Mucosa of gallbladder (tissue), 1 donor: ENCODE measurements around the gene MAGEF1. TPM values are rescaled to one million over a fixed set of nuclear protein-coding genes. Genes with fewer than 3 reads are reported as not detected.

Experiments
- DNase-seq: peaks from one replicate; pipeline ENCODE4 v3.0.0-alpha.2; 2020; ENCODE audit warnings: low spot score
- total RNA-seq: library from RNA; stranded (reverse); gene quantifications from one replicate; pipeline ENCODE4 v1.2.1, GENCODE V29; 2021
- donor health status: DM: no; HTN: no; CAD: no.

MAGEF1 gene
- total RNA-seq, 1 donor from 2014 or later, result 43.3 TPM

GRCh38 chr3:184725176-184725719, 13.4 kb upstream of the MAGEF1 start:
- no peak for DNase-seq

DNA sequence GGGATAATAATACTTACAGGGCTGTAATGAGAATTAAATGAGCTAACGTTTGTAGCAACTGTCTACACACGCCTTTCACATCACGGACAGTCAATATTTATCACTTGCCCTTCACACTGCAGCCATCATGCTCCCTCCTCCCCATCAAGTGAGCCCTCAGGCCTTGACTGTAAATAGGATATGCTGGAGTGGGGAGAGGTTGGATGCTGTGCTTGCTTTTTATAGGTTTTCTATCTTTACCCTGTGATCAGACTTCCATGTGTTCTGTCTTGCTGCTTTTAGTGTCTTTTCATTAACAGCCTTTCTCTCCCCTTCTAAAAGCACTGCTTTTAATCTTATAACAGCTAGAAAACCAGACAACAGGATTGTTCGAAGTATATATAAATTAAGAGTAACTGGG, 12.8 kb upstream of the MAGEF1 start:
- DNase-seq, result no peak

DNA sequence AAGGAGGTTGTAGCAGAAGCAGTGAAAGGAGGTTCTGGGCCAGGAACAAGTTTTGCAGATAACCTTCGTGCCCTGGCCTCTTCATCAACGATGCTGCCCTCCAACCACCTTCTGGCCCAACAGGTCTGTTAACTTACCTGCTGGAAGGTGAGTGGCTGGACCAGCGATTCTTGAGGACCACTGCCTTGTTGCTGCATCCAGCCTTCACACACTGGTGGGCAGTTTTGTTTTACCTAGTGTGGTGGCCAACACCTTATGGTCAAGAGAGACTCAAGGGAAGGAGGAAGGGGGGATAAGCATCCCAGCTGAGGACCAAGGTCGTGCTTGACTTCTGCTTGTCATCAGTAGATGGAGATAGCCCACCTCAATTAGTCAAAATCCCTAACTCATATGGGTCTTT, 7.8 kb upstream of the MAGEF1 start:
- no peak for DNase-seq

GRCh38 chr3:184718431-184718830, 6.6 kb upstream of the MAGEF1 start:
- DNase-seq, result no peak

- no peak for DNase-seq
Observed at GRCh38 chr3:184717399-184717983, 5.6 kb upstream of the MAGEF1 start.

- DNase-seq, result no peak
Observed at GRCh38 chr3:184716622-184717398, 4.9 kb upstream of the MAGEF1 start.

DNA sequence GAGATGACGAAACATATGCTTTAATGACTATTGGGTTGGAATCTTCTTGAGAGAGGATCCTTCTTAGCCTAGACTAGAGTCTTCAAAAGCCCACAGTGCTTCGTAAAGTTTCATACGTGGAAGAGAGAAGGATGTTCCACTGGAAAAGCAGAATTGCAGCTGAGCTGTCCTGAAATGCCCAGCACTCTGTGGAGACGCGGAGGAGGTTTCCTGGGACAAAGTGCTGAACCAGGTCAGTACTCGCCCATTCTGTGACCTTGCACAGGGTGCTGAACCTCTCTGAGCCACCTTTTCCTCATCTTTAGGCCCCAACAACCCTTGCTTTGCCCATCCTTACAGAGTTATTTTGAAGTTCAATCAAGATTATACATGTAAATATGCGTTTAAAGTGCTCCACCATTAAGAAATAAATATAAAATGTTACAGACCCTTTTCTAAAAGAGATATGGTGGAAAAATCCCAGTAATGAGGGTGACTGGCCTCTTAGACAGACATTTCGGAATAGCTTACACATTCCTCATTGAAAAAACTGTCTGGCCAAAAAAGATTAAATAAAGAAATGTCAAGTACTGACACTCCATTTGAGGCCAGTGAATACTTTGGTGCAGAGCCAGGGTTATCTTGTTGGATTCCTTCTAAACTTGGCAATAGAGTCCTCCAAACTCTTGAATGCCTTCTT, 4.2 kb upstream of the MAGEF1 start:
- DNase-seq, result no peak

DNA sequence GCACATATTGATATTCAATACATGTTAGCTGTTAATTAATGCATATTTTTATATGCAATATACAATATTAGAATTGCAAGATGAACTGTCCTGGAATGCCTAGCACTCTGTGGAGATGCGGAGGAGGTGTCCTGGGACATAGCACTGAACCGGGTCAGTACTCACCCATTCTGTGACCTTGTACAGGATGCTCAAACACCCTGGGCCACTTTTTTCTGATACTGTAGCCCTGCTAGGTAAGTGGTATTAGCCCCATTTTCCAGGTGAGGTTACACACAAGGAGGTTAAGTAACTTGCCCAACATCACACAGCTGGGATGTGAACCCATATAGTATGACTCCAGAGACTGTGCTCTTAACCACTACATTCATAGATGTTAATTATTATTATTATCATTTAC, 1.7 kb upstream of the MAGEF1 start:
- DNase-seq, result no peak

DNA sequence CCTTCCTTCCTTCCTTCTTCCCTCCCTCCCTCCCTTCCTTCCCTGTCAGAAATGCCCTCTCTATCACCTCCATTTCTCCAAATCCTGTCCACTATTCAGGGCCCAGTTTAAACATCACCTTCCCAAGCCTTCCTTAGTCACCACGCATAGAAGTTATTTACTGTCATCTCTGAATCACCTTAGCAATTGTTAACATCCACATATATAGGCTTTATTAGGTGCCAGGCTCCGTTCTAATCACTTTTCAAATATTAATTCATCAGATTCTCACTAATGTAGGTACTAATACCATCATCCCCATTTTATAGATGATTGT, 1.1 kb upstream of the MAGEF1 start:
- no peak for DNase-seq

DNA sequence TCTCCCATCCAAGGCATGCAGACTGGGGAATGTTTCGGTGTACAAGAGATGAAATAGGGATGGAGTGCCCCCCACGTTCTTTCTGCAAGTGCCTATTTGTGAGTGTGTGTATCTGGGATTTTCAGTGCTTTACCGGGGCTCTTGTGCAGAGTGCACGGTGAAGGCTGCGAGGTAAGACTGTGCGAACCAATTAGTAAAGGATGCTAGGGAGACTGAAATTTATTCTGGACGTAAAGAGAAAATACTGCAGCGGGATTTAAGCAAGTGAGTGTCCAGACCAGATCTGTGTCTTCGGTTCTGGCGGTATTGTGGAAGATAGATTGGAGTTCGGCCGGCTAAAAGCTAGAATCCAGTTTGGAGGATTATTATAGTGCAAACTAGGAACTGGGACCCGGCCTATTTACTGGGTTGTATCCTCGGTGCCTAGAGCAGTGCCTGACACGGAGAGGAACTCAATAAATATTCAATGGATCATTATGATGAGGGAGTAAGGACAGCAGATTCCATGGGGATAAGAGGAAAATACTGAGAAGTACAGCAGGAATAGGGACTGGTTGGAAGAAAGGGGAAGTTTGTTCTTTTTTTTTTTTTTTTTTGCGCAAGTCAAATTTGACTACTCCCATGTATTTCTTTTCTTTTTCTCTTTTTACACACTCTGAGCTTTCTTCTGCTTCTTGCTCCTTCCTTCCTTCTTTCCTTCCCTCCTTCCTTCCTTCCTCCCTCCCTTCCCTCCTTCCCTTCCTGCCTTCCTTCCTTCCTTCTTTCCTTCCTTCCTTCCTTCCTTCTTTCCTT, 580 bp upstream of the MAGEF1 start:
- no peak for DNase-seq

DNA sequence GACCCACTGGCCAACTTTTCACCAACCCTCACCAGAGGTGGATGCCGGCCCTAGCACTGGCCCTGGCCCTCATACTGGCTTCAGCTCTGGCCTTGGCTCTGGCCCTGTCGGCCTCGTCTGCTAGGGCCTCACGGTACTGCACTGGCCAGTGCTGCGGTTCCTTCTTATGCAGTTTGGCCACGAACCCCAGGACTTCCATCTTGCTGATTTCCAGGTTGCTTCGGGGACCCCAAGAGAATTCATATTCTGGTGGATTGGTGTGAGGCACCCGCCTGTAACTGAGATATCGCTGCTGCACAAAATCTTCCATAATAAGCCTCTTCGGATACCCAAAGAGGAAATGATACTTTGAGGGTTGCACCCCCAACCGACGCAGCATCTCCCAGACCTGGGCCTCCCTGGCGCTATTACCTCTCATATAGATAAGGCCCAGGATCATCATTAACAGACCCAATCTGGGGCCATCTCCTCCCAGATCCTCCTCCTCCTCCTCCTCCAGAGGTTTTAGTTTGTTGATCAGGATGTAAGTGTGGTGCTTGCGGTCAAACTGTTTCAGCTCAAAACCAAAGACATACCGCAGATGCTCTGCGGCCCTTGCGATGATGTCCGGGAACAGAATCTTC, 883 bp downstream of the MAGEF1 start:
- DNase-seq, result no peak

DNA sequence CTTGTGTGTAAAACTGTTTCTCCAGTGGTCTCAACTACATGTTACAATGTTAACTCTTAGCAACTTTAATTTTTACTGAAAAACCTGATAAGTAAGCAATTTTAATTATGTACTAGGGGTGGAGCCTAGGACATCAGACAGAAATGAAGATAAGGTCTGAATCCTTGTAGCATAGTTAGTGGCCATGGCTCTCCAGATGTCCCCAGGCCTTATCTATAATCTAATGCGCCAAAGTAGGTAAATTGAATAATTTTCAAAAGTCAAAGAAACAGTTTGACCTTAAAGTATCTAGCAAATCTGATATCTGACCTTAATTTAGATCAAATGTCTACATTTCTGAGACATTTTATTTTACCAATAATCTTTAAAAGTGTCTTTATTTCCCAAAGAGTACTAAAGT, 8.2 kb downstream of the MAGEF1 start:
- no peak for DNase-seq

GRCh38 chr3:184700759-184701158, 11.1 kb downstream of the MAGEF1 start:
- no peak for DNase-seq

- DNase-seq, result no peak
Observed at GRCh38 chr3:184697845-184698244, 14.0 kb downstream of the MAGEF1 start.

GRCh38 chr3:184696697-184697096, 15.2 kb downstream of the MAGEF1 start:
- no peak for DNase-seq

- DNase-seq, result no peak
Observed at GRCh38 chr3:184694716-184695115, 17.1 kb downstream of the MAGEF1 start.

- no peak for DNase-seq
Observed at GRCh38 chr3:184694133-184694665, 17.7 kb downstream of the MAGEF1 start.

DNA sequence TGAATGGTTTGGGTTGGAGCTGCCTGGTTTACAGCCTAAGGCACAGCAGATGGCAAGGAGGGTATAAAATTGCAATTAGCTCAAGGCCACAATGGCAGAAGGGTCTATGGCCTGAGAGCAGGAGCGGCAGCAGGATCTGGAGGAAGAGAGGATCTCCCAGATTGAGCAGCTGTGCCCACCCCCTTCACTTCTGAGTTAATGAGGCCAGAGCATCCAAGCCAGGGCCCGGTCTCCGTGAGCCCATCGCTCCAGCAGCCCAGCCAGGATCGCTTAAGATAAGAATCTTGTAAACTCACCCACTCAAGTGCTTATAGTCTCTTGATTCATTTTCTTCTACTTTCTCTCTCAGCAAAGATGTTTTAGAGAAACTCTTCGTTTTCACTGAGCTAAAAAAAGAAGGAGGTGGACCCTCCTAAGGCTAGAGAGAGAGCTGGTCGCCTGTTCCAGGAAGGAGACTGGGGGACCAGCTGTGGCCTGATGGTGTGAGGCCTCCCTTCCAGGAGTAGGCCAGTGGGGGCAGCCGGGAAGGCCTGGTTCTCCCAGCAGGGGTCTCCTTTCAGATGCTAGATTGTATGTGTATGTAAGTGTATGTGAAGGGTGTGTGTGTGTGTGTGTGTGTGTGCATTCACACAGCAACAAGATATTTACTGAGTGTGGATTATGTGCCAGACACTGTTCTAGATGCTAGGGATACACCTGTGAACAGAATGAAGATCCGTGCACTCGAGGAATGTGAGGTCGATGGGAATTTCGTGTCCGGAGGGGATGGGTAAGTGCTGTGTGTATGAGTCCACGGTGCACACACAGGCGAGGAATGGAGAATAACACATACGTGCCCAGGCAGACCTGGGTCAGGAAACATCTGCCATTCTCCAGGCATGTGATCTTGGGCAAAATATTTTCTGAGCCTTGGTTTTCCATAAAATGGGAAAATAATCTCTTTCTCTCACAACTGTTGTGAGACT, 18.6 kb downstream of the MAGEF1 start:
- no peak for DNase-seq

GRCh38 chr3:184691397-184692231, 20.2 kb downstream of the MAGEF1 start:
- no peak for DNase-seq
